IMR-90 (cell line): ENCODE results near the gene NT5DC3. TPM values are rescaled to one million over a fixed set of nuclear protein-coding genes. Genes with fewer than 3 reads are reported as not detected.

Experiments
- ATAC-seq: fragments of 200-7000 bp; cut with Tn5 transposase; 2 replicates; pipeline ENCODE4 v1.9.1; 2020; ENCODE audit warnings: low read depth, mild to moderate bottlenecking, moderate library complexity
- BruUV-seq: library from RNA; stranded (reverse); fragments of 400-500 nt; replicated peaks from 2 replicates; lab custom pipeline; 2021; lab: Mats Ljungman, UMichigan
- CTCF ChIA-PET: fragments of 300-600 bp; formaldehyde crosslinking; extraction: SDS; loops from one replicate; lab custom pipeline; 2021; ENCODE audit warnings: antibody characterized with exemption; lab: Yijun Ruan, JAX
- POLR2A ChIA-PET: fragments of 300-600 bp; sonication (Branson Sonifier 250); formaldehyde crosslinking; loops from one replicate; lab custom pipeline; 2022; ENCODE audit warnings: antibody characterized with exemption; ENCODE audit not compliant: unreplicated experiment; lab: Charles Lee
- DNase-seq: peaks from one replicate; pipeline ENCODE4 v3.0.0; 2013
- H2AFZ ChIP-seq: replicated peaks from 2 replicates; pipeline ENCODE3; 2013; ENCODE audit warnings: low read length, mild to moderate bottlenecking; ENCODE audit not compliant: poor library complexity
- H2AK5ac ChIP-seq: 2 replicates; pipeline ENCODE4 v1.6.1; 2013; ENCODE audit warnings: low read depth, low read length, inconsistent platforms
- H2AK9ac ChIP-seq: replicated peaks from 2 replicates; pipeline ENCODE3; 2013; ENCODE audit warnings: mild to moderate bottlenecking, low read depth, low read length, moderate library complexity; ENCODE audit not compliant: poor library complexity
- H2BK120ac ChIP-seq: 2 replicates; pipeline ENCODE4 v1.6.1; 2013; ENCODE audit warnings: low read depth, low read length, inconsistent platforms
- H2BK15ac ChIP-seq: 3 replicates; pipeline ENCODE4 v1.6.1; 2013; ENCODE audit warnings: low read depth, low read length, inconsistent platforms
- H2BK20ac ChIP-seq: 2 replicates; pipeline ENCODE4 v1.6.1; 2013; ENCODE audit warnings: low read depth, mild to moderate bottlenecking, inconsistent platforms, low read length, moderate library complexity
- H2BK5ac ChIP-seq: 2 replicates; pipeline ENCODE4 v1.6.1; 2013; ENCODE audit warnings: mild to moderate bottlenecking, low read depth, low read length, inconsistent platforms; ENCODE audit not compliant: poor library complexity, severe bottlenecking
- H3K14ac ChIP-seq: replicated peaks from 2 replicates; pipeline ENCODE4 v1.6.1; 2013; ENCODE audit warnings: low read depth, low read length, inconsistent platforms
- H3K18ac ChIP-seq: 2 replicates; pipeline ENCODE4 v1.6.1; 2013; ENCODE audit warnings: low read depth, low read length, control low read depth
- H3K23ac ChIP-seq: 2 replicates; pipeline ENCODE4 v1.6.1; 2013; ENCODE audit warnings: low read depth, low read length, inconsistent platforms
- H3K27ac ChIP-seq: 2 replicates; pipeline ENCODE4 v1.5.1; 2013; ENCODE audit warnings: mild to moderate bottlenecking, control low read depth, low read length; ENCODE audit not compliant: insufficient read depth
- H3K27me3 ChIP-seq: 2 replicates; pipeline ENCODE4 v1.6.1; 2013; ENCODE audit warnings: low read length; ENCODE audit not compliant: control insufficient read depth, insufficient read depth
- H3K36me3 ChIP-seq: 2 replicates; pipeline ENCODE4 v1.6.1; 2013; ENCODE audit warnings: low read length, mixed read lengths; ENCODE audit not compliant: control insufficient read depth, insufficient read depth
- H3K4ac ChIP-seq: 2 replicates; pipeline ENCODE4 v1.6.1; 2013; ENCODE audit warnings: low read depth, low read length, inconsistent platforms
- H3K4me1 ChIP-seq: 2 replicates; pipeline ENCODE4 v1.6.1; 2013; ENCODE audit warnings: low read length, mixed read lengths; ENCODE audit not compliant: control insufficient read depth, insufficient read depth
- H3K4me2 ChIP-seq: 2 replicates; pipeline ENCODE4 v1.6.1; 2013; ENCODE audit warnings: low read depth, mild to moderate bottlenecking, control low read depth, low read length, moderate library complexity
- H3K4me3 ChIP-seq: 2 replicates; pipeline ENCODE4 v1.5.1; 2013; ENCODE audit warnings: low read depth, mild to moderate bottlenecking, control low read depth, low read length, moderate library complexity; ENCODE audit not compliant: insufficient read depth
- H3K56ac ChIP-seq: 2 replicates; pipeline ENCODE4 v1.6.1; 2013; ENCODE audit warnings: low read length, inconsistent platforms; ENCODE audit not compliant: insufficient read depth; ENCODE audit errors: extremely low read depth
- H3K79me1 ChIP-seq, 2 experiments: 2 replicates each; pipeline ENCODE4 v1.6.1; 2013; ENCODE audit warnings: low read length in 2 of 2, inconsistent platforms in 1 of 2, low read depth in 1 of 2
- H3K9ac ChIP-seq: 2 replicates; pipeline ENCODE4 v1.6.1; 2013; ENCODE audit warnings: low read depth, low read length, control low read depth
- H3K9me1 ChIP-seq: 2 replicates; pipeline ENCODE4 v1.6.1; 2013; ENCODE audit warnings: low read length, inconsistent platforms; ENCODE audit not compliant: insufficient read depth
- H3K9me3 ChIP-seq: 2 replicates; pipeline ENCODE4 v1.6.1; 2013; ENCODE audit warnings: low read length; ENCODE audit not compliant: control insufficient read depth, insufficient read depth
- H4K20me1 ChIP-seq: 2 replicates; pipeline ENCODE4 v1.6.1; 2013; ENCODE audit warnings: low read length, inconsistent platforms; ENCODE audit not compliant: insufficient read depth
- H4K5ac ChIP-seq: 2 replicates; pipeline ENCODE4 v1.6.1; 2013; ENCODE audit warnings: mild to moderate bottlenecking, low read depth, low read length, control low read depth
- H4K8ac ChIP-seq, 2 experiments: 2 replicates each; pipeline ENCODE4 v1.6.1; 2013; ENCODE audit warnings: low read depth in 2 of 2, low read length in 2 of 2, control low read depth in 1 of 2, inconsistent platforms in 1 of 2
- H4K91ac ChIP-seq: 2 replicates; pipeline ENCODE4 v1.6.1; 2013; ENCODE audit warnings: low read depth, low read length, inconsistent platforms; ENCODE audit not compliant: insufficient read depth
- BHLHE40 ChIP-seq: fragments of 150-350 bp; IDR thresholded peaks from 2 replicates; pipeline ENCODE4 v1.6.1; 2016; ENCODE audit warnings: mild to moderate bottlenecking, low read depth, low read length
- CEBPB ChIP-seq: IDR thresholded peaks from 2 replicates; pipeline ENCODE4 v1.6.1; 2012; ENCODE audit warnings: low read depth, low read length, improper control_type of control experiment
- CTCF ChIP-seq: conservative IDR thresholded peaks from 2 replicates; pipeline ENCODE4 v1.5.1; 2012; ENCODE audit warnings: mild to moderate bottlenecking, low read depth, low read length, improper control_type of control experiment
- NFE2L2 ChIP-seq: fragments of 150-350 bp; IDR thresholded peaks from 2 replicates; pipeline ENCODE4 v1.6.1; 2016; ENCODE audit warnings: low read depth, mild to moderate bottlenecking, low read length
- WGBS, 2 experiments: methylation state at CpG; one replicate each; pipeline versions ENCODE4 v1.1.5 to v1.1.7; 2013; ENCODE audit warnings: missing lambda C conversion rate in 2 of 2; ENCODE audit not compliant: insufficient read length in 1 of 2; ENCODE audit errors: extremely low coverage in 2 of 2; 5-methylcytosine and 5-hydroxymethylcytosine counted together
- dilution Hi-C: fragments of 300-500 bp; cut with HindIII; formaldehyde crosslinking; loops from one replicate; pipeline ENCODE4 v1.14.3; 2018; ENCODE audit warnings: low sequenced_read_pairs; ENCODE audit not compliant: unreplicated experiment
- in situ Hi-C: fragments of 300-500 bp; cut with MboI; formaldehyde crosslinking; loops from 3 replicates; pipeline ENCODE4 v1.14.3; 2019; ENCODE audit warnings: low sequenced_read_pairs, inconsistent platforms, mixed read lengths
- intact Hi-C: fragments of 100-400 bp; cut with micrococcal nuclease; formaldehyde crosslinking; loops from 2 replicates; pipeline ENCODE4 v1.10.0; 2022
- polyA plus RNA-seq, 3 experiments: library from polyadenylated mRNA; depleted of rRNA; stranded (reverse); fragments of >200 nt; gene quantifications; 2 replicates each; pipeline ENCODE4 v1.2.3, GENCODE V29; 2012; ENCODE audit warnings: low replicate concordance in 1 of 3
- total RNA-seq: library from RNA; depleted of rRNA; stranded (reverse); fragments of >200 nt; gene quantifications from 2 replicates; pipeline ENCODE4 v1.2.3, GENCODE V29; 2012

The NT5DC3 gene
- total and polyA plus RNA-seq, 2 of the 4 experiments (the other 2 are of a cell fraction) = 7.3 to 17.6 TPM

DNA sequence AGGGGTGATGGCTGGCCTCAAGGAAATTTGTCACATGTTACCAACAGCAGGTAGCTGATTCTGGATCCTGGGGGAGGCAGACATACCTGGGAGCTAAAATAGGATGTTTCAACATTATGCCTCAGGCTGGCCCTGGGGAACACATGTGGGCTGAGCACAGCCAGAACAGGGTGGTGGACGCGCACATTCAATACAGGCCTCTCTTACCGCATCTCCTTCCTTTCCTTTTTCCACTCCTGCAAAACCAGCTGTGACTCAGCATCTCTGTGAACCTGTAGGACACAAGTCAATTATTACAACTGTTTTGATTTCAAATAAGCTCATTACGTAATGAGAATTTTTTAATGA is 61.0 kb downstream of the NT5DC3 start:
- CTCF ChIA-PET = interaction anchor here (1.4 kb wide), 1 partner anchor 10 kb away, joined by 4 read pairs; no protein-coding TSS in a partner anchor

More for the DNA sequence above, 61.0 kb downstream of the NT5DC3 start:
- Histone ChIP-seq H3K14ac (peak overlapping the region; percentile 53), H2BK15ac (no peak overlapping the region), H2AK5ac (peak overlapping the region; percentile 43; the same call in 1 of the 2 replicates), H2AFZ (peak overlapping the region; percentile 40), H3K4ac (peak overlapping the region; percentile 52), H2AK9ac (peak overlapping the region; percentile 56), H4K20me1 (no peaks in the 10 kb centered on the region), H3K56ac (no peak overlapping the region), H3K4me3 (no peak overlapping the region), H3K9me3 (no peaks in the 10 kb centered on the region), H3K18ac (no peak overlapping the region), H3K9ac (no peak overlapping the region), H2BK5ac (no peak overlapping the region), H3K27ac (peak overlapping the region; percentile 5; the same call in 1 of the 2 replicates), H3K4me1 (peaks cover 8% of the 10 kb centered on the region), H4K5ac (no peak overlapping the region), H3K23ac (peak overlapping the region; percentile 34; the same call in 1 of the 2 replicates), H2BK20ac (no peak overlapping the region; the same call in 1 of the 2 replicates), H2BK120ac (no peak overlapping the region), H3K36me3 (peaks cover 27% of the 10 kb centered on the region), H3K4me2 (no peak overlapping the region), H4K8ac (no peak overlapping the region), H3K9me1 (peaks cover 15% of the 10 kb centered on the region), H4K91ac (no peak overlapping the region), H3K27me3 (no peaks in the 10 kb centered on the region), H3K79me1 (no peaks in the 10 kb centered on the region; a peak in 1 of 4 replicates)
- in situ Hi-C loops (no loop called here), dilution Hi-C loops (no loop called here), intact Hi-C loops (no loop called here)
- WGBS, 2 experiments = no CpG with 5 or more reads among the region's 4 CpGs
- TF ChIP-seq BHLHE40 (no peak), CTCF (no peak), NFE2L2 (peak; percentile 49; the same call in 1 of the 2 replicates), CEBPB (no peak)
- DNase-seq (peak; percentile 46), ATAC-seq (peak; percentile 24; the same call in 1 of the 2 replicates)
- BruUV-seq = no TSS peak
- POLR2A ChIA-PET = no interaction called here
